ENCODE results near the gene KCNJ12.

DNA sequence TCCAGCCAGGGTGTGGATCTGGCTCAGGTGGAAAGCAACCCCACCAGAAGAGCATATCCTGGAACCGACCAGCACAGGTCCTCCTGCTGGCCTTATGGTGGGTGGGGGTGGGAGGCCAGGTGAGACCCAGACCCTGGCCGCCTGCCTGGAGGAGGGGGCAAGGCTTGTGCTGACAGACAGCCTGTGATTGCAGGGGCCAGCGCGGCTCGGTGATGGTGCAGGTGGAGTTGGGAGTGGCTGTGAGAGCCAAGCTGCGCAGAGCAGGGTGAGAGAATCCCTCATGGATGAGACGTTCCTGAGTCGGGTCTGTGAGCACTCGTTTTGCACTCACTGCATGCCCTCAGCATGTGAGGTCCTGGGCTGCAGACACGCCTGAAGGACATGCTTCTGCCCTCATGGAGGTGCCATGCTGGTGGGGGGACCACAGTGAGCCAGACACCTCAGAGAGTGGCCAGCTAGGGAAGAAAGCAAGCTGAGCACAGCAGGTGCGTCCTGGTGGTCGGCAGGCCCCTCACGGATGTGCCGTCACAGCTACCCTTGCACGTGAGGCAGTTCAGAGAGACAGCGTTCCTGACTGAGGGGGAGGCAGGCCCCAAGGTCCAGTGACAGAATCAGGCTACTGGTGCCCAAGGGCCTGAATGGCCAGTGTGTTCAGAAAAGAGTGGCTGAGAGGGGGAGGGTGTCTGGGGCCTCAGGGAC, 3.8 kb upstream of the KCNJ12 start:
- TF ChIP-seq ZNF274 (CRISPR knock-in tag; IDR thresholded peaks at IDR 0.05), result no peak
- TF ChIP-seq ZNF3 (CRISPR knock-in tag; IDR thresholded peaks at IDR 0.05), result no peak
- TF ChIP-seq NFE2L2 (IDR thresholded peaks at IDR 0.05; ENCODE audit: low read length), result no peak
- TF ChIP-seq, protein P1, sequence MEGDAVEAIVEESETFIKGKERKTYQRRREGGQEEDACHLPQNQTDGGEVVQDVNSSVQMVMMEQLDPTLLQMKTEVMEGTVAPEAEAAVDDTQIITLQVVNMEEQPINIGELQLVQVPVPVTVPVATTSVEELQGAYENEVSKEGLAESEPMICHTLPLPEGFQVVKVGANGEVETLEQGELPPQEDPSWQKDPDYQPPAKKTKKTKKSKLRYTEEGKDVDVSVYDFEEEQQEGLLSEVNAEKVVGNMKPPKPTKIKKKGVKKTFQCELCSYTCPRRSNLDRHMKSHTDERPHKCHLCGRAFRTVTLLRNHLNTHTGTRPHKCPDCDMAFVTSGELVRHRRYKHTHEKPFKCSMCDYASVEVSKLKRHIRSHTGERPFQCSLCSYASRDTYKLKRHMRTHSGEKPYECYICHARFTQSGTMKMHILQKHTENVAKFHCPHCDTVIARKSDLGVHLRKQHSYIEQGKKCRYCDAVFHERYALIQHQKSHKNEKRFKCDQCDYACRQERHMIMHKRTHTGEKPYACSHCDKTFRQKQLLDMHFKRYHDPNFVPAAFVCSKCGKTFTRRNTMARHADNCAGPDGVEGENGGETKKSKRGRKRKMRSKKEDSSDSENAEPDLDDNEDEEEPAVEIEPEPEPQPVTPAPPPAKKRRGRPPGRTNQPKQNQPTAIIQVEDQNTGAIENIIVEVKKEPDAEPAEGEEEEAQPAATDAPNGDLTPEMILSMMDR (CRISPR knock-in tag; IDR thresholded peaks at IDR 0.05), result no peak
- TF ChIP-seq EZH2 (conservative IDR thresholded peaks at IDR 0.05; ENCODE audit: low read depth, low read length), result no peak
- no peak for TF ChIP-seq ZNF263 (CRISPR knock-in tag; IDR thresholded peaks at IDR 0.05)
- no peak for TF ChIP-seq ZNF501 (CRISPR knock-in tag; IDR thresholded peaks at IDR 0.05)
- TF ChIP-seq SOX5 (CRISPR knock-in tag; IDR thresholded peaks at IDR 0.05; ENCODE audit: borderline replicate concordance), result no peak
- TF ChIP-seq TAF1 (CRISPR knock-in tag; IDR thresholded peaks at IDR 0.05), result no peak

Data from HepG2 (cell line).